GM21576 (cell line): ENCODE results near the gene EFNA4.

ENCODE experiments used
- ATAC-seq: cut with Tn5 transposase; IDR thresholded peaks from one replicate; pipeline ENCODE4 v1.9.1; 2021; ENCODE audit warnings: mild to moderate bottlenecking, moderate library complexity; ENCODE audit not compliant: unreplicated experiment

Gene EFNA4

GRCh38 chr1:155051342-155051776, 12.2 kb upstream of the EFNA4 start:
- peak; percentile 14 for ATAC-seq

- ATAC-seq: peak; percentile 4
Measured at GRCh38 chr1:155051777-155052398, 11.7 kb upstream of the EFNA4 start.

GRCh38 chr1:155052439-155053395, 10.8 kb upstream of the EFNA4 start:
- no peak for ATAC-seq

GRCh38 chr1:155053531-155054105, 9.9 kb upstream of the EFNA4 start:
- no peak for ATAC-seq

- ATAC-seq: no peak
Measured at GRCh38 chr1:155057104-155057503, 6.4 kb upstream of the EFNA4 start.

- ATAC-seq: no peak
Measured at GRCh38 chr1:155057788-155058211, 5.7 kb upstream of the EFNA4 start.

GRCh38 chr1:155060736-155061135, 2.8 kb upstream of the EFNA4 start:
- ATAC-seq: no peak

GRCh38 chr1:155061381-155062150, 2.0 kb upstream of the EFNA4 start:
- peak; percentile 40 for ATAC-seq

- no peak for ATAC-seq
Measured at GRCh38 chr1:155062151-155062686, 1.3 kb upstream of the EFNA4 start.

GRCh38 chr1:155062702-155063411, 683 bp upstream of the EFNA4 start:
- no peak for ATAC-seq

- no peak for ATAC-seq
Measured at GRCh38 chr1:155064111-155064831, 731 bp downstream of the EFNA4 start.

- ATAC-seq: no peak
Measured at GRCh38 chr1:155064832-155065429, 1.4 kb downstream of the EFNA4 start.

- no peak for ATAC-seq
Measured at GRCh38 chr1:155066777-155067176, 3.2 kb downstream of the EFNA4 start.

- no peak for ATAC-seq
Measured at GRCh38 chr1:155068599-155068998, 5.1 kb downstream of the EFNA4 start.

- ATAC-seq: no peak
Measured at GRCh38 chr1:155069551-155070157, 6.1 kb downstream of the EFNA4 start.

GRCh38 chr1:155070158-155070621, 6.7 kb downstream of the EFNA4 start:
- ATAC-seq: no peak

GRCh38 chr1:155070721-155071569, 7.4 kb downstream of the EFNA4 start:
- no peak for ATAC-seq

- no peak for ATAC-seq
Measured at GRCh38 chr1:155071701-155072100, 8.2 kb downstream of the EFNA4 start.
